Tibial artery (tissue), 4 donors: ENCODE measurements around the gene MYLK.
A peak's percentile ranks its signal among the peaks of the same experiment; 100 is the strongest.

ENCODE experiments used
- DNase-seq, 2 donors: peaks; one replicate each; pipeline ENCODE4 v3.0.0-alpha.2; 2019
- H3K27ac ChIP-seq, 2 donors: fragments of 200-600 bp; sonication (generic) in 1 of 2; 1 replicate in 1 of 2; 2 replicates in 1 of 2; pipeline ENCODE4 v1.5.1; 2018 to 2019; ENCODE audit warnings: mild to moderate bottlenecking in 1 of 2
- H3K27me3 ChIP-seq, 2 donors: fragments of 200-600 bp; sonication (generic) in 1 of 2; one replicate each; pipeline versions ENCODE4 v1.5.1 to v1.6.0; 2016 to 2019
- H3K36me3 ChIP-seq, 3 donors: fragments of 200-600 bp; sonication (generic) in 2 of 3; one replicate each; pipeline ENCODE4 v1.5.1; 2016 to 2019; ENCODE audit warnings: mild to moderate bottlenecking in 2 of 3
- H3K4me1 ChIP-seq, 4 donors: fragments of 200-600 bp; sonication (generic) in 2 of 4; 1 replicate in 3 of 4; 2 replicates in 1 of 4; pipeline ENCODE4 v1.5.1; 2016 to 2019
- H3K4me3 ChIP-seq, 2 donors: fragments of 200-600 bp; sonication (generic) in 1 of 2; 1 replicate in 1 of 2; 2 replicates in 1 of 2; pipeline ENCODE4 v1.5.1; 2018 to 2019; ENCODE audit warnings: mild to moderate bottlenecking in 2 of 2
- H3K9me3 ChIP-seq, 3 donors: fragments of 200-600 bp; sonication (generic) in 1 of 3; one replicate each; pipeline ENCODE4 v1.5.1; 2016 to 2019
- CTCF ChIP-seq, 2 experiments: fragments of 200-600 bp in 1 of 2; fragments of 450-650 bp in 1 of 2; IDR thresholded peaks; one replicate each; pipeline ENCODE4 v1.5.1; 2017 to 2019; ENCODE audit warnings: antibody characterized with exemption in 2 of 2, mild to moderate bottlenecking in 1 of 2, moderate library complexity in 1 of 2
- intact Hi-C: fragments of 100-400 bp; cut with DNase I; formaldehyde crosslinking; loops from one replicate; pipeline ENCODE4 v1.15.0; 2023; ENCODE audit warnings: low total_unique reads

The MYLK gene

GRCh38 chr3:123920383-123920782 is 36.3 kb upstream of the MYLK start:
- H3K4me3 ChIP-seq, result no peak overlapping the region
- peaks cover 8 to 45% (median 27%) of the 10 kb centered on the region in 3 donors for H3K36me3 ChIP-seq
- H3K9me3 ChIP-seq, result peaks cover 2 to 40% (median 13%) of the 10 kb centered on the region in 3 donors
- no peaks in the 10 kb centered on the region for H3K27me3 ChIP-seq
- DNase-seq, result no peak
- no peak overlapping the region for H3K27ac ChIP-seq
- no peaks in the 10 kb centered on the region for H3K4me1 ChIP-seq
- TF ChIP-seq CTCF (IDR thresholded peaks at IDR 0.05), result no peak
- intact Hi-C loops, result no loop called here

- intact Hi-C loops, result no loop called here
- Histone ChIP-seq H3K9me3 (peaks cover 2 to 40% (median 13%) of the 10 kb centered on the region in 3 donors), H3K27ac (no peak overlapping the region), H3K4me1 (peaks cover 0 to 7% (median 0%) of the 10 kb centered on the region in 4 donors), H3K36me3 (peaks cover 8 to 39% (median 22%) of the 10 kb centered on the region in 3 donors), H3K4me3 (no peak overlapping the region), H3K27me3 (no peaks in the 10 kb centered on the region)
- no peak for DNase-seq
- no peak for TF ChIP-seq CTCF (IDR thresholded peaks at IDR 0.05)
Measured at GRCh38 chr3:123919353-123919752, 35.2 kb upstream of the MYLK start.

GRCh38 chr3:123914829-123915228 is 30.7 kb upstream of the MYLK start:
- peaks cover 0 to 31% (median 3%) of the 10 kb centered on the region in 4 donors for H3K4me1 ChIP-seq
- no peak overlapping the region for H3K4me3 ChIP-seq
- no peaks in the 10 kb centered on the region for H3K27me3 ChIP-seq
- peaks cover 0 to 13% (median 12%) of the 10 kb centered on the region in 3 donors for H3K36me3 ChIP-seq
- DNase-seq, result no peak
- intact Hi-C loops, result no loop called here
- H3K27ac ChIP-seq, result peak overlapping the region; percentile 4 to 15
- no peak for TF ChIP-seq CTCF (IDR thresholded peaks at IDR 0.05)
- peaks cover 0 to 7% (median under 1%) of the 10 kb centered on the region in 3 donors for H3K9me3 ChIP-seq

GRCh38 chr3:123909785-123910184 is 25.7 kb upstream of the MYLK start:
- intact Hi-C loops, result no loop called here
- TF ChIP-seq CTCF (IDR thresholded peaks at IDR 0.05), result no peak
- Histone ChIP-seq H3K36me3 (no peaks in the 10 kb centered on the region), H3K27ac (peak overlapping the region; percentile 76 to 82), H3K9me3 (no peaks in the 10 kb centered on the region), H3K4me1 (peaks cover 0 to 53% (median 3%) of the 10 kb centered on the region in 4 donors), H3K27me3 (no peaks in the 10 kb centered on the region), H3K4me3 (no peak overlapping the region)
- DNase-seq, result no peak

- no peaks in the 10 kb centered on the region for H3K27me3 ChIP-seq
- H3K36me3 ChIP-seq, result no peaks in the 10 kb centered on the region
- no peak overlapping the region for H3K4me3 ChIP-seq
- H3K27ac ChIP-seq, result peak overlapping the region; percentile 76 to 82
- TF ChIP-seq CTCF (IDR thresholded peaks at IDR 0.05), result no peak
- no peak for DNase-seq
- intact Hi-C loops, result no loop called here
- H3K4me1 ChIP-seq, result peaks cover 0 to 38% (median 3%) of the 10 kb centered on the region in 4 donors
- no peaks in the 10 kb centered on the region for H3K9me3 ChIP-seq
Measured at GRCh38 chr3:123907720-123908119, 23.6 kb upstream of the MYLK start.
